ENCODE results near the gene FOXD4L5.
"Not testable (repeated sequence)": the region's sequence is repeated elsewhere in the genome, so short reads cannot be mapped to it uniquely, and the experiment has no call there.

The FOXD4L5 gene

GRCh38 chr9:65285109-65285508, at the start of gene FOXD4L5:
TSS of gene FOXD4L5 (minus strand) at chr9:65285209. CDS start at chr9:65284377, 832 bp downstream.
- not testable (repeated sequence) for DNase-seq

- not testable (repeated sequence) for DNase-seq
These were observed 1.1 kb downstream of the FOXD4L5 start for GRCh38 chr9:65283943-65284342.

- DNase-seq: not testable (repeated sequence)
These were observed 2.0 kb downstream of the FOXD4L5 start for GRCh38 chr9:65282976-65283375.
